ENCODE results near the gene ALPI.

DNA sequence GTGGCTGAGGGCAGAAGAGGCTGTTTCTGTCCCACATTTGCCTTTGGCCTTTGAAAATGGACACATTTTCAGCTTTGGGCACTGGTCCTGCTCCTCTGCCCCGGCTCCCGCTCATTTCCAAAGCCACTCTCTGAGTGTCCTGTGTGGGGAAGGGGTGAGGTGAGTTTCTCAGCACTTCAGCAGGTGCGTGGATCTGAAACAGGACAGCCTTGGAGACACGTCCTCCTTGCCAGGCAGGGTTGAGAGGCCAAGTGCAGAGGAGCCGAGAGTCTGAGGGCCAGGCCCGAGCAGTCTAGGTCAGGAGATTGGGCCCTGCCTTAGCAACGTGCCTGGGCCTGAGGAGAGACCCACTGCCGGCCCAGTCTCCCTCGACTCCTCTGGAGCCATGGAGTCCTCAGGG is 21.9 kb upstream of the ALPI start:
- TF ChIP-seq, protein P1, sequence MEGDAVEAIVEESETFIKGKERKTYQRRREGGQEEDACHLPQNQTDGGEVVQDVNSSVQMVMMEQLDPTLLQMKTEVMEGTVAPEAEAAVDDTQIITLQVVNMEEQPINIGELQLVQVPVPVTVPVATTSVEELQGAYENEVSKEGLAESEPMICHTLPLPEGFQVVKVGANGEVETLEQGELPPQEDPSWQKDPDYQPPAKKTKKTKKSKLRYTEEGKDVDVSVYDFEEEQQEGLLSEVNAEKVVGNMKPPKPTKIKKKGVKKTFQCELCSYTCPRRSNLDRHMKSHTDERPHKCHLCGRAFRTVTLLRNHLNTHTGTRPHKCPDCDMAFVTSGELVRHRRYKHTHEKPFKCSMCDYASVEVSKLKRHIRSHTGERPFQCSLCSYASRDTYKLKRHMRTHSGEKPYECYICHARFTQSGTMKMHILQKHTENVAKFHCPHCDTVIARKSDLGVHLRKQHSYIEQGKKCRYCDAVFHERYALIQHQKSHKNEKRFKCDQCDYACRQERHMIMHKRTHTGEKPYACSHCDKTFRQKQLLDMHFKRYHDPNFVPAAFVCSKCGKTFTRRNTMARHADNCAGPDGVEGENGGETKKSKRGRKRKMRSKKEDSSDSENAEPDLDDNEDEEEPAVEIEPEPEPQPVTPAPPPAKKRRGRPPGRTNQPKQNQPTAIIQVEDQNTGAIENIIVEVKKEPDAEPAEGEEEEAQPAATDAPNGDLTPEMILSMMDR (conservative IDR thresholded peaks at IDR 0.05) = no peak
- no peak for TF ChIP-seq EZH2 (IDR thresholded peaks at IDR 0.05; ENCODE audit: low read depth)

All from PC-9 (cell line).